EH (cell line): ENCODE results near the gene URB1.
"Not testable (repeated sequence)": the region's sequence is repeated elsewhere in the genome, so short reads cannot be mapped to it uniquely, and the experiment has no call there.

ENCODE experiments used
- DNase-seq: peaks from one replicate; pipeline ENCODE4 v3.0.0-alpha.2; 2015; ENCODE audit warnings: low read depth

The URB1 gene

DNA sequence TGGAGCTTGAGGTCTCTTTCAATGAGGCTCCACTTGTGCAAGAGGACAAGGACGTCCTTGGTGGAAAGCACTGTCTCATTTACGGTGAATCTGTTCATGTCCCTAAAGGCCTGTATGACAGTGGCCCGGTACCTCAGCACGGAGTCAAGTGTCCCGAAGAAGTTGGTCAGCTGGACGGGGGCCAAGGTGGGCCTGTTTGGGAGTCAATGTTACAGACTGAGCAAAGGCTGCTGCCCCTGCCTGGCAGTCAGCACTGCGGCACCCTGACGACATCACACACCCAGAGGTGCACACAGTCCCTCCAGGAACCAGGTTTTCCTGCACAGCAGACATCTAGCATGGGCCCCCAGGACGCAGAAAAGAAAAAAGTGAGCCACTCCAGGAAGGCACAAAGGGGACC is 75.1 kb downstream of the URB1 start:
- DNase-seq, result no peak

- DNase-seq, result no peak
Measured at GRCh38 chr21:32316361-32317215, 76.2 kb downstream of the URB1 start.

- DNase-seq, result no peak
Measured at GRCh38 chr21:32315511-32316281, 77.1 kb downstream of the URB1 start.

DNA sequence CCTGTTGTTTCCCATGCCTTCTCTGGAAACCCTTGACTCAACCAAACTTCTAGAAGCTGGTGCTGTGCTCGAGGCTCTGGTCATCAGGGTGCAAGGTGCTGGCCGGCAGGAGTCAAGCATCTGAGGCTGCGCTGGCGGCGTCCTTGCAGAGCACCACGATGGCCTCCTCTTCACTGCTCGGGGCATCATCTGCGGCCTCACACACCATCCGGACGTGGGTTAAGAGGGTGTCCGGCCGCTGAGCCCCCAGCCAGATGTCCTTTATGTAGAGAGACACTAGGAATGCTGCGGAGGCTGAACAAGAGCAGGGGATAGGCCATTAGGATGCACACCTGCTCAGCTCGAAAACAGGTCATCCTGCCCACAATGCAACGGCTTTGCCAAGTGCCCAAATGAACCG is 78.0 kb downstream of the URB1 start:
- DNase-seq, result no peak

GRCh38 chr21:32312976-32313375 is 79.8 kb downstream of the URB1 start:
- DNase-seq, result no peak

GRCh38 chr21:32312326-32312725 is 80.5 kb downstream of the URB1 start:
- DNase-seq, result no peak

DNA sequence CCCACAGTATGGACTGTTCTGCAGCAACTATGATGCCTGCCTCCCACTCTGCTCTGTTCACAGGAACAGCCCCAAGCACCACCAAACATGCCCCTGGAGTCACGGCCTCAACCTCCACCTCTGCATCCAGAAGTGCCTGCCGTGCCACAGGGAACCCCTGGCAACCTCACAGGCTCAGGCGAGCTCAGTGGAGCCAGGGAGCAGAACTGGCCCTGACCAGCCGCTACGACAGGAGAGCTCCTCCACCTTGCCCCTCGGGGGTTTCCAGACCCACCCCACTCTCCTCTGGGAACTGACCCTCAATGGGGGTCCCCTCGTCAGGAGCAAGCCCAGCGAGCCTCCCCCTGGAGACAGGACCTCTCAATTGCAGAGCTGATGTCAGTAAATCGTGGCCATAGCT is 81.2 kb downstream of the URB1 start:
- no peak for DNase-seq

- DNase-seq, result not testable (repeated sequence)
Measured at GRCh38 chr21:32310976-32311375, 81.8 kb downstream of the URB1 start.

DNA sequence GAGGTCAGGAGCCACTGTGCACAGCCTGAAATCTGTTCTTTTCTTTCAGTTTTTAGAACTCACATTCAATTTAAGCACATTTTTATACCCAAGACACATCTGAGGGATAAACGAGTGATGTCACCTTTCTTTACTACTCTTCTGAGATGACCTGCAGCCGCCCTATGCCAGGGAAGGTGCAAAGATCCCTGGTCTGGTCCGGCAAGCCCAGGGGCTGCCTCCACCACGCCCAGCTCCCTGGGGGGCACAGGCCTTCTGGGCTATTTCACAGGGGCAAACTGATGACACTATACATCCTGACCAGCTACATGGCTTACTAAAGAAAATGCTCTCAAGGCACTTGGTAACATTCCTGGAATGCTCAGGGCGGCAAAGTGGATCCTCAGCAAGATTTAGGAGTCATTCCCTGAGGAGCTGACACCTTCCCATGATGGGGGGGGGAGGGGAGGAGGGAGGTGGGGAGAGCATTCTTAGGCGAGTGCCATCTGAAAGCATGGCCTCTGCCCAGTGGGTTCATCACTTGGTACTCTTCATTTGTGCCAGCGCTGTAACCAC is 82.8 kb downstream of the URB1 start:
- DNase-seq, result no peak

DNA sequence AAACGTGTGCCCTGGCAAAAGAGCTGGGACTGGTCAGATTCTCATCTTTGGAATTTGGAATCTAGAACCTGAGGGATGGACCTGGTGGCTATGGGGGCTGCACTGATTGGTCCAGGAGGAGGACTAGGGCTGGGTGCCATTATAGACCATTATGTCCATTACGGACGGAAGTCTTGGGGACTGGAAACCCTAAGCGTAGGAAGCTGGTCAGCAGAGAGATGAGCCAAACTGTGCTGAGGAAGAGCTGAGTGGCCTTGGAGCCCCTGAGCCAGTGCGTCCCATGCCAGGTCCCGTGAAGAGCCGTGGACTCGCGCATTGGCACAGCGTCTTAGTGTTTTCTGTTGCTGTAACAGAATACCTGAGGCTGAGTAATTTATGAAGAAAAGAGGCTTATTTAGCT is 84.1 kb downstream of the URB1 start:
- DNase-seq, result no peak

DNA sequence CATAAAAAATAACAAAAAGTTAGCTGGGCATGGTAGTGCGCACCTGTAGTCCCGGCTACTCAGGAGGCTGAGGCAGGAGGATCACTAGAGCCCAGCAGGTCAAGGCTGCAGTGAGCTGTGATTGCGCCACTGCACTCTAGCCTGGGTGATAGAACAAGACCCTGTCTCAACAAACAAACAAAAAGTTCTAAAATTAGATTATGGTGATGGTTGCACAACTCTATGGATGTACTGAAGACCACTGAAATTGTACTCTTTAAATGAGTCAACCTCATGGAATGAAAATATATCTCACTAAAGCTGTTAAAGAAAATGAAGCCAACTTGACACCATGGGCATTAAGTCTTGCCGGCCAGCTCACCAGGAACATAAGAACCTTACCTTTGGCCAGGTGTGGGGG is 85.1 kb downstream of the URB1 start:
- DNase-seq, result peak; percentile 50

DNA sequence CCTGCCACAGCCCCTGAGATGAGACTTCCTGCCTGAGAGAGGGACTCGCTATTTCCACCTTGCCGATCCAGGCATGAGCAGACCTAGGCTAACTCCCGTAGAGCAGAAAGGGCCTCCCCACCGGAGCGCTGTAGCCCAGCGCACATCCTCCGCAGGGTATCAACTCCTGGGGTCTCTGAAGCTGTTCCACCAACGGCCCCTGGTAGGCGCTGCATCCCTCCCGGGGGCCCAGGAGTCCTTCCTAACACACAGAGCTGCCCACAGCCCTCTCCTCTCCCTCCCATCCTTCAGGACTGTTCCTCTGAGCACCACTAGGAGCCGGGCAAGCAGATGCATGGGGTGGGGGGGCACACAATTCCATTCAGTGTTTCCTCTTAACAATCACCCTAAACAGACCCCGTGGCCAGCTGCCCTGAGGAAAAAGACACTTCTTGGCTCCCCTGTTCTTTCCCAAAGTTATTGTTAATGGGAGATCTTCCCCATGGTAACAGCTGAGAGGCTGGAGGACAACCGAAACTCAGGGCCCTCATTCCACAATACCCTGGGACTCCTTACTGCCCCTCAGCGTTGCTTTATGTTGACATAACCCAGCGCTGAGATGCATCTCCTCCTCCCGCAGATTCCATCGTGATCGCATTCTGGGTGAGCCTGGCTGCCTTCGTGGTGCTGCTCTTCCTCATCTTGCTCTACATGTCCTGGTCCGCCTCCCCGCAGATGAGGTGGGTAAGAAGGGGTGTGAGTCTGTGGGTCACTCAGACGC is 86.6 kb downstream of the URB1 start:
- DNase-seq, result no peak

GRCh38 chr21:32304998-32305397 is 87.8 kb downstream of the URB1 start:
- no peak for DNase-seq

- no peak for DNase-seq
Measured at GRCh38 chr21:32303385-32303784, 89.4 kb downstream of the URB1 start.

GRCh38 chr21:32302560-32302959 is 90.3 kb downstream of the URB1 start:
- no peak for DNase-seq

- no peak for DNase-seq
Measured at GRCh38 chr21:32301596-32301995, 91.2 kb downstream of the URB1 start.

DNA sequence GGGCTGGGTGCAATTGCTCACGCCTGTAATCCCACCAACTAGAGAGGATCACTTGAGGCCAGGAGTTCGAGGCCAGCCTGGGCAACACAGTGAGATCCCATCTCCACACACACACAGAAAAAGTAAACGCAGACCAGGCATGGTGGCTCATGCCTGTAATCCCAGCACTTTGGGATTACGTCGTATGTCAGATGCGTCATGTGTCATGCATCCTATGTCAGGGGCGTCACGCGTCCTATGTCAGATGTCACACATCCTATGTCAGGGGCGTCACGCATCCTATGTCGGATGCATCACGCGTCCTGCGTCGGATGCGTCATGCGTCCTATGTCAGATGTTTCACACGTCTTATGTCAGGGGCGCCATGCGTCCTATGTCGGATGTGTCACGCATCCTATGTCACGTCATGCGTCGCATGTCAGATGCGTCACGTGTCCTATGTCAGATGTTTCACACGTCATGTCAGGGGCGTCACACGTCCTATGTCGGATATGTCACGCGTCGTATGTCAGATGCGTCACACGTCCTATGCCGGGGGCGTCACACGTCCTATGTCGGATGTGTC is 92.6 kb downstream of the URB1 start:
- no peak for DNase-seq

DNA sequence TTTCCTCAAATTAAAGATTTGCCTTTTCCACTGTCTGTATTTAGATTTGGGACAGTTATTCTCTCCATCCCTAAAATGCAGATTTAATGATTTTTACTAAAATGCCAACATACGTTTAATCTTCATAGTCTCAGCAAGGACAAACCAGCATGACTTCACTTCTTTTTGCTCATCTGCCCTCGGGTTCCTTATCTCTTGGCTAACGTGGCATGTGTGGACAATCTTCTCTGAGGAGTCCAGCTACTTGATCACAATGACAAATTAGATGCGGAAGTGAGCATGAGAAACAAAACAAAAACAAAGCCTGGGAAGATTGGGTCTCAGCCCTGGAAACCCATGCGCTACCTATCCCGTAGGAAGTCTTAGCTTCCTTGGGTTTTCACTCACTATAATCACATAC is 93.1 kb downstream of the URB1 start:
- no peak for DNase-seq

DNA sequence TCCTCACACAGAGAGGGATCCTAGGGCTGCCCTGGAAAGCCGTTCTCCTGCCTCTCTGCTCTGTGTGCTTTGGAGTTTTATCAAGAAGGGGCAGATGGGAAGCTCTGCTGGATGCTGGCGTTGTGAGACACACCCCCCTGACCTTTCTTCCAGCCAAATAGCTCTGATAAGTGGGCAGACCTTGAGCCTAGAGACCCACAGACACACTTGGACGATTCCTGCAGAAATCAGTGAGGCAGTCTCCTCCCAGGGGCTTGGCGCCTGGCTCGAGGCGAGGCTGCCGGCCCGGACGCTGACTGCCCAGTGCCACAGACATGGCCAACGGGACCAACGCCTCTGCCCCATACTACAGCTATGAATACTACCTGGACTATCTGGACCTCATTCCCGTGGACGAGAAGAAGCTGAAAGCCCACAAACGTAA is 94.1 kb downstream of the URB1 start, which contains the start of gene MRAP:
TSS of gene MRAP (plus strand) at position 198 of the 424 bp plus-strand sequence. CDS start at position 315, 117 bp downstream.
- DNase-seq, result no peak

GRCh38 chr21:32298148-32298559 is 94.7 kb downstream of the URB1 start:
- no peak for DNase-seq

DNA sequence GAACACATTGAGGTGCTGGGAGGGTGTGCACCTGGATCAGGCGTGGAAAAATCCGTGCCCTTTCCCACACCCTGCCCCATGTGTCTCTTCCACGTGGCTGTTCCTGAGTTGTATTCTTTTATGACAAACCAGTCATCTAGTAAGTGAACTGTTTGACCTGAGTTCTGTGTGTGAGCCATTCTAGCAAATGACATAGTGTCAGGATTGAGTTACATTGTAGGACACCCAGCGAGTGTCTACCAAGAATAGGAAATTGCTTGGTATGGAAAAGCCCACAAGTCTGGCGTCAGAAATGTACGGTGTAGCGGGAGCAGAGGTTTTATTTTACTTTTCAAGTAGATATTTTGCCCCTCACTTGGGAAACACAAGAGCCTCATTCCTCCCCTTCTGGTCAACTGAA is 95.4 kb downstream of the URB1 start:
- DNase-seq, result no peak

DNA sequence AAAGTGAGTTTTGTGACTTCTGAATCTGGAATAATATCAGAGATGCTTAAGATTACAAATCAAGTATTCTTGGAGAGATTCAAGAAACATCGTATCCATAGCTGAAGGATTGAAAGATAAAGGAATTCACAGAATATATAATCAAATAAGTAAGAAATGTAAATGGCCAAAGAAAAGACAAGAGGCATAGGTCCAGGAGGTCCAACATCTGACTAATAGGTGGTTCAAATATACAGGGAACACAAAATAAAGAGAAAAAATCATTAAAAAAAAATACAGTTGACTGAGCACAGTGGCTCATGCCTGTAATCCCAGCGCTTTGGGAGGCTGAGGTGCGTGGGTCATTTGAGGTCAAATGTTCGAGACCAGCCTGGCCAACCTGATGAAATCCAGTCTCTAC is 107.3 kb downstream of the URB1 start:
- no peak for DNase-seq
